D721Med (cell line): ENCODE measurements around the gene IFIT2.

Experiments used
- DNase-seq: peaks from one replicate; pipeline ENCODE4 v3.0.0; 2011; ENCODE audit warnings: low spot score; ENCODE audit not compliant: insufficient read length
- FAIRE-seq: peaks from 2 replicates; lab custom pipeline; 2011; peaks lifted over from hg19 to GRCh38; lab: Jason Lieb, UNC
- CTCF ChIP-seq: IDR thresholded peaks from 2 replicates; pipeline ENCODE4 v1.5.1; 2012; ENCODE audit warnings: mild to moderate bottlenecking, control low read depth; ENCODE audit not compliant: insufficient read depth; ENCODE audit errors: missing control alignments

IFIT2 gene

DNA sequence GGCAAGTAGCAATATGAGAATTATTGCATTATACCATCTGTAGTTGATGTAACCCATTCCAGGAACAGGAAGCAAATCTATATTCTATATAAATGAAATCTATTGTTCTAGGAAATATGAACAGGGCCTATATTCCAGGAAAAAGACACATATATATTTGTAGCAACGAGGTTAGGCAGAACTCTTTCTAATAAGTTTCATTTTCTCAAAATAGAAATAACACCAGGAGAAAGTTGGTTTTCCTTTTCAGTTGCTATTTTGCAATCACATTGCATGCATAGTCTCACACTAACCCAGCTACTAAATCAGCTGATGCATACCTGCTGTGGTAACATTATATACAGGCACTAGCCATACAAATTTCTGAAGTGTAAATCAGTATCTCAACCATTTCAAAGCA, 6.2 kb upstream of the IFIT2 start:
- TF ChIP-seq CTCF, result no peak
- DNase-seq (no peak), FAIRE-seq (no peak)

DNA sequence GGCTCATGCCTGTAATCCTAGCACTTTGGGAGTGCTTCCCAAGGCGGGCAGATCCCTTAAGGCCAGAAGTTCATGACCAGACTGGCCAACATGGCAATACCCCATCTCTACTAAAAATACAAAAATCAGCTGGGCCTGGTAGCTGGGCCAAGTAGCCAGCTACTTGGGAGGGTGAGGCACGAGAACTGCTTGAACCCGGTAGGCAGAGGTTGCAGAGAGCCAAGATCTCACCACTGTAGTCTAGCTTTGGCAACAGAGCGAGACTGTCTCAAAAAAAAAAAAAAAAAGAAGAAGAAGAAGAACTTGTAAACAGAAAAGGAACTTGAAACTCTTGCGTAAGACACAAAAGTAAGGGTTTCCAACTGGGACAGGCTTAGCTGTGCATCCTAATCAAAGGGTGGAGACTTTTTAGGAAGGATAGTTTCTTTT, 5.6 kb upstream of the IFIT2 start:
- DNase-seq (no peak), FAIRE-seq (no peak)
- no peak for TF ChIP-seq CTCF

DNA sequence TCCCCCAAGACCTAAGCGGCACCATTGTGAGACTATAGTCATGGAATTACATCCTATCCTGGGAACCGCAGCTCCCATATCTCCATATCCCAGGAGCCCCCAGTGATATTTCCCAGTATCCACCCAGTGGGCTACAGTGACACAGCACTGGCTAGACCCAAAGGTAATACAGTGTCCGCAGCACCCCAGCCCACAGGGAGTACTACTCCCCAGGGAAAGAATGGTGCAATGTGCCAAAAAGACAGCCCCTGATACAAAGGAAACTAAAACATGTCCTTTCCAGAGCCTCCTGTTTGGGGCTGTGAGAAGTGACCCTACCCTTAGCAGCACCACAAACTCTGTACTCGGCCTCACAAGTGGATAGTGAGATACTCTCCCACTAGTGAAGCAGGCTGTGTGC, 4.5 kb upstream of the IFIT2 start:
- no peak for TF ChIP-seq CTCF
- FAIRE-seq, result no peak
- no peak for DNase-seq

- DNase-seq, result no peak
- FAIRE-seq, result no peak
- no peak for TF ChIP-seq CTCF
Observed at GRCh38 chr10:89297791-89298190, 4.1 kb upstream of the IFIT2 start.

DNA sequence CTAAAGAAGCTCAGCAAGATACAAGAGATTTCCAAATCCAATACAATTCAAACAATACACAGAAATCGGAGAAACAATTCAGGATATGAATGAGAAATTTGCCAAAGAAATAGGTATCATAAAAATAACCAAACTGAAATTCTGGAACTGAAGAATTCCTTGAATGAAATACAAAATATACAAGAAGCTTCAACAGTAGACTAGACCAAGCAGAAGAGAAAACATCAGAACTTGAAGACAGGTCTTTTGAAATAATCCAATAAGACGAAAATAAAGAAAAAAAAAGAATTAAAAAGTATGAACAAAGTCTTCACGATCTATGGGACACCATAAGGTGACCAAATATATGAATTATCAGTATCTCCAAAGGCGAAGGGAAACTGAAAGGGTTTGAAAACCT, 2.8 kb upstream of the IFIT2 start:
- DNase-seq (no peak), FAIRE-seq (no peak)
- TF ChIP-seq CTCF, result no peak

GRCh38 chr10:89301232-89301631, 614 bp upstream of the IFIT2 start:
- no peak for DNase-seq
- TF ChIP-seq CTCF, result no peak
- no peak for FAIRE-seq

GRCh38 chr10:89302625-89303024, 779 bp downstream of the IFIT2 start:
- TF ChIP-seq CTCF, result no peak
- FAIRE-seq (no peak), DNase-seq (no peak)
